GM23248 (cell line): ENCODE data around the gene ALDH1L2. TPM values are rescaled to one million over a fixed set of nuclear protein-coding genes. Genes with fewer than 3 reads are reported as not detected.

ENCODE experiments used
- DNase-seq: peaks from one replicate; pipeline ENCODE4 v3.0.0-alpha.2; 2015
- H2AFZ ChIP-seq: fragments of 200-600 bp; sonication (generic); 2 replicates; pipeline ENCODE4 v1.6.1; 2016; ENCODE audit warnings: antibody characterized with exemption
- H3F3A ChIP-seq: fragments of 200-600 bp; sonication (generic); 2 replicates; pipeline ENCODE4 v1.6.1; 2016; ENCODE audit warnings: mild to moderate bottlenecking, antibody characterized with exemption, mixed run types; ENCODE audit not compliant: insufficient read depth
- H3K27ac ChIP-seq: fragments of 200-600 bp; sonication (generic); 2 replicates; pipeline ENCODE4 v1.5.1; 2016; ENCODE audit warnings: mild to moderate bottlenecking
- H3K27me3 ChIP-seq: fragments of 200-600 bp; sonication (generic); replicated peaks from 2 replicates; pipeline ENCODE4 v1.6.1; 2016; ENCODE audit warnings: mild to moderate bottlenecking; ENCODE audit not compliant: insufficient read depth
- H3K36me3 ChIP-seq: fragments of 200-600 bp; sonication (generic); 2 replicates; pipeline ENCODE4 v1.6.1; 2016; ENCODE audit warnings: low read depth, mild to moderate bottlenecking
- H3K4me1 ChIP-seq: fragments of 200-600 bp; sonication (generic); 2 replicates; pipeline ENCODE4 v1.6.1; 2016; ENCODE audit warnings: mild to moderate bottlenecking; ENCODE audit not compliant: insufficient read depth
- H3K4me2 ChIP-seq: fragments of 200-600 bp; sonication (generic); one replicate; pipeline ENCODE4 v1.6.1; 2016; ENCODE audit warnings: mild to moderate bottlenecking; ENCODE audit not compliant: unreplicated experiment
- H3K4me3 ChIP-seq: fragments of 200-600 bp; sonication (generic); 2 replicates; pipeline ENCODE4 v1.5.1; 2016; ENCODE audit warnings: mild to moderate bottlenecking
- H3K79me2 ChIP-seq: fragments of 200-600 bp; sonication (generic); 2 replicates; pipeline ENCODE4 v1.6.1; 2016; ENCODE audit warnings: mild to moderate bottlenecking; ENCODE audit not compliant: insufficient read depth
- H3K9ac ChIP-seq: fragments of 200-600 bp; sonication (generic); 2 replicates; pipeline ENCODE4 v1.6.1; 2016; ENCODE audit warnings: mild to moderate bottlenecking
- H3K9me2 ChIP-seq: fragments of 200-600 bp; sonication (generic); 2 replicates; pipeline ENCODE4 v1.6.1; 2016; ENCODE audit warnings: mixed run types, mild to moderate bottlenecking, moderate library complexity; ENCODE audit not compliant: insufficient read depth
- H3K9me3 ChIP-seq: fragments of 200-600 bp; sonication (generic); one replicate; pipeline ENCODE4 v1.6.1; 2017; ENCODE audit warnings: low read depth
- H4K20me1 ChIP-seq: fragments of 200-600 bp; sonication (generic); 2 replicates; pipeline ENCODE4 v1.6.0; 2016; ENCODE audit not compliant: insufficient read depth
- EZH2 ChIP-seq: fragments of 200-600 bp; sonication (generic); IDR thresholded peaks from 2 replicates; pipeline ENCODE4 v1.6.1; 2018; ENCODE audit warnings: antibody characterized with exemption, mild to moderate bottlenecking; ENCODE audit not compliant: insufficient read depth, poor library complexity, severe bottlenecking
- EZH2phosphoT487 ChIP-seq: fragments of 200-600 bp; sonication (generic); IDR thresholded peaks from 2 replicates; pipeline ENCODE4 v1.6.1; 2018; ENCODE audit warnings: antibody characterized with exemption, moderate library complexity, mild to moderate bottlenecking, low read depth; ENCODE audit not compliant: insufficient read depth
- WGBS, 2 experiments: methylation state at CpG; one replicate each; pipeline ENCODE4 v1.1.6; 2015 to 2017; ENCODE audit warnings: low lambda C conversion rate in 2 of 2, low coverage in 1 of 2; ENCODE audit errors: missing lambda C conversion rate in 2 of 2; 5-methylcytosine and 5-hydroxymethylcytosine counted together
- in situ Hi-C: fragments of 300-500 bp; cut with MboI; formaldehyde crosslinking; loops from 2 replicates; pipeline ENCODE4 v1.15.0; 2020
- polyA plus RNA-seq: library from polyadenylated mRNA; unstranded; fragments of >200 nt; fragmentation: Nextera tagmentation; extraction: Ambion mirVana; gene quantifications from 2 replicates; pipeline ENCODE4 v1.2.1, GENCODE V29; 2016
- total RNA-seq: library from RNA; depleted of rRNA; stranded (reverse); fragments of >200 nt; shearing (Covaris generic); gene quantifications from 2 replicates; pipeline ENCODE4 v1.2.3, GENCODE V29; 2014

Gene ALDH1L2
- total and polyA plus RNA-seq, 2 experiments from 2014 or later: 50.9 to 62.3 TPM

- H3K4me2 ChIP-seq: no peak overlapping the region
- H3K9me3 ChIP-seq: no peaks in the 10 kb centered on the region
- 67 to 83% methylated on average over 2 of the region's 2 CpGs for WGBS, 2 experiments
- H3K27ac ChIP-seq: no peak overlapping the region
- 0 out of 2 replicates have a peak, but pooled peaks cover 15% of the 10 kb centered on the region for H3F3A ChIP-seq
- no peaks in the 10 kb centered on the region for H3K27me3 ChIP-seq
- no peak overlapping the region for H3K9ac ChIP-seq
- H2AFZ ChIP-seq: no peak overlapping the region
- peaks cover 84% of the 10 kb centered on the region for H3K36me3 ChIP-seq
- in situ Hi-C loops: no loop called here
- H3K4me3 ChIP-seq: no peak overlapping the region
- TF ChIP-seq EZH2 (no peak), EZH2phosphoT487 (no peak)
- no peaks in the 10 kb centered on the region for H3K9me2 ChIP-seq
- no peaks in the 10 kb centered on the region for H3K79me2 ChIP-seq
- H4K20me1 ChIP-seq: 0 out of 2 replicates have a peak, but pooled peaks cover 5% of the 10 kb centered on the region
- no peak for DNase-seq
- H3K4me1 ChIP-seq: no peaks in the 10 kb centered on the region
These were observed 50.4 kb downstream of the ALDH1L2 start for GRCh38 chr12:105033851-105034250.

DNA sequence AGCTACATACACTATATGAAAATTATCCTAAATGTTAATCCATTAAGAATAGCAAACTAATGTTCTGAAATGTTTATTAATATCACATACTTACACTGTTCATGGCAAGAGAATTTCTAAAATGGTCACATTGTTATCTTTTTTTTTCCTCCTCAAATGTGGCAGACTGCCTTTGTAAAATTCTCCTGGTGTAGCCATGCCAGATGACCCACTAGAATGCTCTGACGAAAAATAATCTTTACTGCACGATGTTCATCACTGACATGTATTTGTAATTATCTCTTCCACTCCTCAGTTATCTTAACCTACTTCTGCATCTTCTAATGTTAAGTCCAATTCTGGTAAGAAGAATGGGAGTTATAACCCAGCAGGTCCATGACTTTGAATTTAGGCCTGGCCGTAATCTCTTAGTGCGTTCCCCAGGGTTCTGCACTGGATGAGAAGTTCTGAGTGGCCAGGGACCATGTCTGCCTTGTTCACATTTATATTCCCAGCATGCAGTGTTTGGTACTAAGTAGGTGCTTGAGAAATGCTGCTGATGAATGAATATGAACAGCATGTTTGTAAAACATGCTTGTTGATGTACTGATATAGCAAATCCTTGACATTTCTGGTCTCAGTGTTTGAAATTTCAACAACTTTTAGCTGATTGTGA lies 51.4 kb downstream of the ALDH1L2 start:
- DNase-seq: no peak
- Histone ChIP-seq H3K27me3 (no peaks in the 10 kb centered on the region), H3K9me3 (no peaks in the 10 kb centered on the region), H2AFZ (no peak overlapping the region), H3K4me2 (no peak overlapping the region), H3K27ac (no peak overlapping the region), H3K4me3 (no peak overlapping the region), H3K79me2 (no peaks in the 10 kb centered on the region), H3K36me3 (peaks cover 84% of the 10 kb centered on the region), H3K4me1 (no peaks in the 10 kb centered on the region), H4K20me1 (0 out of 2 replicates have a peak, but pooled peaks cover 5% of the 10 kb centered on the region), H3K9ac (no peak overlapping the region), H3K9me2 (no peaks in the 10 kb centered on the region), H3F3A (0 out of 2 replicates have a peak, but pooled peaks cover 23% of the 10 kb centered on the region)
- in situ Hi-C loops: no loop called here
- WGBS, 2 experiments: 97 to 98% methylated on average over 4 of the region's 4 CpGs
- TF ChIP-seq EZH2phosphoT487 (no peak), EZH2 (no peak)

- peaks cover 85% of the 10 kb centered on the region for H3K36me3 ChIP-seq
- H3K9me3 ChIP-seq: no peaks in the 10 kb centered on the region
- H4K20me1 ChIP-seq: 0 out of 2 replicates have a peak, but pooled peaks cover 5% of the 10 kb centered on the region
- H3K4me1 ChIP-seq: no peaks in the 10 kb centered on the region
- H3F3A ChIP-seq: peaks cover 39% of the 10 kb centered on the region
- no peak for DNase-seq
- no peak overlapping the region for H2AFZ ChIP-seq
- H3K27me3 ChIP-seq: no peaks in the 10 kb centered on the region
- TF ChIP-seq EZH2phosphoT487 (no peak), EZH2 (no peak)
- in situ Hi-C loops: no loop called here
- WGBS, 2 experiments: 96 to 97% methylated on average over 9 of the region's 9 CpGs
- H3K4me3 ChIP-seq: no peak overlapping the region
- H3K4me2 ChIP-seq: no peak overlapping the region
- no peaks in the 10 kb centered on the region for H3K9me2 ChIP-seq
- H3K27ac ChIP-seq: no peak overlapping the region
- no peaks in the 10 kb centered on the region for H3K79me2 ChIP-seq
- H3K9ac ChIP-seq: no peak overlapping the region
These were observed 53.1 kb downstream of the ALDH1L2 start for GRCh38 chr12:105030820-105031807.

- Histone ChIP-seq H2AFZ (no peak overlapping the region), H3K9me3 (no peaks in the 10 kb centered on the region), H3K4me3 (no peak overlapping the region), H3K9me2 (no peaks in the 10 kb centered on the region), H3K36me3 (peaks cover 94% of the 10 kb centered on the region), H3K9ac (no peak overlapping the region), H3F3A (peaks cover 37% of the 10 kb centered on the region), H4K20me1 (0 out of 2 replicates have a peak, but pooled peaks cover 5% of the 10 kb centered on the region), H3K27ac (no peak overlapping the region; the same call in 1 of the 2 replicates), H3K4me1 (no peaks in the 10 kb centered on the region), H3K79me2 (no peaks in the 10 kb centered on the region), H3K27me3 (no peaks in the 10 kb centered on the region), H3K4me2 (no peak overlapping the region)
- in situ Hi-C loops: no loop called here
- 68 to 71% methylated on average over 4 of the region's 4 CpGs for WGBS, 2 experiments
- no peak for DNase-seq
- no peak for TF ChIP-seq EZH2
- no peak for TF ChIP-seq EZH2phosphoT487
These were observed 57.8 kb downstream of the ALDH1L2 start for GRCh38 chr12:105026411-105026810.
